Epidermal melanocyte (primary cell): ENCODE results near the gene IMPG1.
"Not testable (repeated sequence)": the region's sequence is repeated elsewhere in the genome, so short reads cannot be mapped to it uniquely, and the experiment has no call there.

ENCODE experiments used
- DNase-seq: peaks from one replicate; pipeline ENCODE4 v3.0.0; 2011; ENCODE audit warnings: low spot score; ENCODE audit not compliant: insufficient read length

The IMPG1 gene

DNA sequence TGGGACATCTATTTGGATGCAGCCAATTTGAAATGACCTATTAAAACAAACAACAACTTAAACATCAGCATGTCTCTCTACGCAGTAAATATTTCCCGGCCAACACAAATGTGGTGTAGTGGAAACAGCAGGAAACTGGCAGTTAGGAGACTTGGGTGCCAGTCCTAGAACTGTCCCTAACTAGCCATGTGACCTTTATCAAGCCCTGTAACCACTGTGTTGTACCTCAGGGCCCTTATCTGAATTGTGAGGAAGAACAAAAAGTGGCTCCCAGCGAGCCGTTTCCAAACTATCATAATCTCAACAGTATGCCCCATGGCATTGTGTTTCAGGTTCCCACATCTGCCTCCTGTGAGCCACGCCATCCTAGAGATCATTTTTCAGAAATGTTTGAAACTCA is 124.5 kb downstream of the IMPG1 start:
- DNase-seq: no peak

- no peak for DNase-seq
Measured at GRCh38 chr6:75946146-75946831, 126.2 kb downstream of the IMPG1 start.

GRCh38 chr6:75943381-75943780 is 129.1 kb downstream of the IMPG1 start:
- DNase-seq: no peak

- no peak for DNase-seq
Measured at GRCh38 chr6:75941509-75941908, 131.0 kb downstream of the IMPG1 start.

- no peak for DNase-seq
Measured at GRCh38 chr6:75940564-75940963, 131.9 kb downstream of the IMPG1 start.

DNA sequence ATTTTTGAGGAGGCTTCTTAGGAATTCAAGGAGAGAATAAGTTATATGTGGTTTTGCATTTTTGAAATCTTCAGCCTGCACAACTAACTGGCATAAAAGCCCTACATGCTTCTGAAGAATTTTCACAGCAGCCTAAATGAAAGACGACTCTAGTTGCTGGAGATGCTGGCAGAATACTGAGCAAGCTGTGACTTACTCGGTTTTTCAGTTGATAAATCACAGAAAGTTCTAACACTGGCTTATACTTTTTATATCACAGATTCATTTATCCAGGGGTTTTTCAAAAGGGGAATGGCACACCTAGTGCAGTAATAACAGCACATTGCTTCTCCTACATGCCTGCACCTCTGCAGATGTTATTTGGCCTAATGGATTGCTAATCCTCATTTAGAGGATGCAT is 134.6 kb downstream of the IMPG1 start:
- DNase-seq: no peak

GRCh38 chr6:75936682-75937081 is 135.8 kb downstream of the IMPG1 start:
- DNase-seq: no peak

DNA sequence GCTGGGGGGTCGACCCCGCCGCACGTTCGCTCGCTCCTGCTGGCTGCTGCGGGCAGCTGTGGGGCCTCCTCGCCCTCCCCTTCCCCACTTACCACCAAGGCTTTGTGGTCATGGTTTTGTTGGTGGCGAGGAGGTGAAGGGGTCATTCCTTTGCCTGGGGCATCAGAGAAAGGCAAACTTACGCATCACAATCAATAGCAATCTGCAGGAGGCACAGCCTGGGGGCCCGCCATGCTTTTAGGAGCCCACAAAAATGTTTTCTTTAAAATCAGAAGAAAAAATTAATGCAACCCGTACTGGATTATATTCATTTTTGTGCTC is 137.0 kb downstream of the IMPG1 start:
- DNase-seq: no peak

DNA sequence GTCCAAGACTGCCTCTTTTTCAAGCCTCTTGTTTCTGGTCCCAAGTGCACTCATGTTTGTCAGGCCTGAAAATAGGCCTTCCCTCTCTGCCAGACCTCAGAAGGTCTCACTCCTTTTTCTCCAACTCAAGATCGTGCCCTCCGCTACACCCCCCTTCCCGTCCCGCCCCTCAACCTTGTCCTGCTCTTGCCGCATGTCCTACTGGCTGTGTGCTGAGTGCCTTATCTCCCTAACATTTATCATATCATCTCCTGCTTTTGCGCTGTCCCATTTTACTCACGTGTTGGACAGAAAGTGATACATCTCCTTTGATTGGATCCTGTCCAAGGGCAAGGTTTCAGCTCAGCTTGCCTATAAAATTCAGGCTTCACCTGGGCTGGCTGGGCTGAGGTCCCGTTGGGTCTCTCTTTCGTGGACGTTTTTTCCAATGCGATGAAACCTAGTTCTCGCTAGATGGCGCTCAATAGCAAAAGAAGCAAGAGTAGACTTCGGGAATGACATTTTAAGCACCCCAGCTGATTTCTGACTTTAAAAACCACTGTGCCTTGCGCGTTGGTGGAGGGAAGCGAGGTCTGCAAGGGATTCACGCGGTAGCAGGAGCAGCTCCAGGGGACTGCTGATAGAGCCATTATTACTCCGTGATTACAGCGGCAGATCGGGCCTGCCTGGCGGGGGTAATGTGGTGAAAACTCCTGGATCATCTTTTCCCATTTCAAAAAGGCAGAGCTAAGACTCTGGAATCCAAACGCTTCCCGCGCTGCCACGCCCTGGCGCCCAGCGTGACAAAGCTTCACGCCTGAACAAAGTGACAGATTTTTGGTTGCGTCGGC is 137.6 kb downstream of the IMPG1 start:
- DNase-seq: peak; percentile 59

DNA sequence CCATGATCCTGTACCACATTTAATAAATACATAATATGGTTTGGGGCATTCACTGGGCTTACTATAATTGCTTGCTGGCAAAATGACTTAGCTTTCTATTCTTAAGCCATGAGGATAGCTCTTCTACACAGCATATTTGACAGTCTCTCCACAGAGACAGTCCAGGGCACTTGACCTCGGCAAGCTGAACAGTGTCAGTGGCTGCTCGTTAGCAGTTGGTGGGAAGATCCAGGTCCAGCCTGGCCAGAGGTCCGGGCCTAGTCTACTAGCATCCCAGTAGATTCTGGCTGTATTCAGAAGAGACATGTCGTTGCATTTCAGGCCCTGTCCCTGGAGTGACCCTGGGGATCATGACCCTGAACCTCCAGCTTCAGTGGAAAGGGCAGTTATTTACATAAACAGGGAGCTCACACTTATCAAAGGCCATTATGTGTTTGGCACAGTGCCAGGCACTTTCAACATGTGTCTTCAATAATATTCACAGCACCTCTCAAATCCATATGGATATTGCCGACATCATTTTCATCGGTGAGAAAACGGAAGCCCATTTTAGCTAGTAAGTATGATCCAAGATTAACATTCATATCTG is 139.0 kb downstream of the IMPG1 start:
- DNase-seq: no peak

DNA sequence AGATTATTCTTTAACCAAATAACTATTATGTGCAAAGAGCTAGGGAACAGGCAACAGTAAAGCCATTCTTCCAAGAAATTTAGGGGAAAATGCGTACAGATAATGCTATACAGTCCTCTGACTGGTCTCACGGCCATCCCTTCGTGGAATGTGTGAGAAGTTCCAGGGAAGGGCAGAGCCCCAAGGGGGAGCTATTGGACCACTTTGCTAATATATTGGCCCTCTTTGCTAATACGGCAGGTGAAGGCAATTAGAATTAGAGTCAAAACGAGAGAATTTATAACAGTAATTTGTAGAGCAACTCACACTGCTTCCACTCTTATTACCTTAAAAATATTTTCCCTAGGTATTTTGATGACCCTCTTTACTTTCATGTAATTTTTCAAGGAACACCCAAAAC is 140.4 kb downstream of the IMPG1 start:
- DNase-seq: no peak

DNA sequence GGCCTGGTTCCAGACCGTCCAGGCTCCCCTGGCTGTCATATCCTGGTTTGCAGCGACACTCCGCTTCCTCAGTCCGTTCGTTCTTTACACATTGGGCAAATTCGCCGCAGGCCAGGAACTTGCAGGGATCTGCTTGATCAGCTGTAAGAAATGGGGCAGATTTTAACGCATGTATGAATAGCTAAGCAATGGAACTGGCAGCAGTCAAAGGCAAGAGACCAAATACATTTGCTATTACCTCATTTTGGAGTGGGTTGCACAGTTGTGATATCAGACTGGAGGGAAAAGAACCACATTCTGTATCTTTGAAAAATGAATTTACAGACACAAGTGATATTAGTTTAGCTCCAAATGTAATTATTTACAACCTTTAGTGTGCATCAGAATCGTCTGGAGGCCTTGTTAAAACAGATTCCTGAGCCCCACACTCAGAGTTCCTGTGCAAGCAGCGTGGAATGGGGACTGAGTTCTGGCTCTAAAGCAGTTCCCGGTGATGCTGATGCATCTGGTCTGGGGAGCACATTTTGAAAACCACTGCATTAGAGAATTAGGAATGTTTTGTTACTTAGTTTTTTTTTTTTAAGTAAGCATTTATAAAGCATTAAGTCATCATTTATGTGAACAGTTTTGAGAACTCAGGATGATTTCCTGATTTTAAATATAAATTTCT is 141.3 kb downstream of the IMPG1 start:
- DNase-seq: no peak

DNA sequence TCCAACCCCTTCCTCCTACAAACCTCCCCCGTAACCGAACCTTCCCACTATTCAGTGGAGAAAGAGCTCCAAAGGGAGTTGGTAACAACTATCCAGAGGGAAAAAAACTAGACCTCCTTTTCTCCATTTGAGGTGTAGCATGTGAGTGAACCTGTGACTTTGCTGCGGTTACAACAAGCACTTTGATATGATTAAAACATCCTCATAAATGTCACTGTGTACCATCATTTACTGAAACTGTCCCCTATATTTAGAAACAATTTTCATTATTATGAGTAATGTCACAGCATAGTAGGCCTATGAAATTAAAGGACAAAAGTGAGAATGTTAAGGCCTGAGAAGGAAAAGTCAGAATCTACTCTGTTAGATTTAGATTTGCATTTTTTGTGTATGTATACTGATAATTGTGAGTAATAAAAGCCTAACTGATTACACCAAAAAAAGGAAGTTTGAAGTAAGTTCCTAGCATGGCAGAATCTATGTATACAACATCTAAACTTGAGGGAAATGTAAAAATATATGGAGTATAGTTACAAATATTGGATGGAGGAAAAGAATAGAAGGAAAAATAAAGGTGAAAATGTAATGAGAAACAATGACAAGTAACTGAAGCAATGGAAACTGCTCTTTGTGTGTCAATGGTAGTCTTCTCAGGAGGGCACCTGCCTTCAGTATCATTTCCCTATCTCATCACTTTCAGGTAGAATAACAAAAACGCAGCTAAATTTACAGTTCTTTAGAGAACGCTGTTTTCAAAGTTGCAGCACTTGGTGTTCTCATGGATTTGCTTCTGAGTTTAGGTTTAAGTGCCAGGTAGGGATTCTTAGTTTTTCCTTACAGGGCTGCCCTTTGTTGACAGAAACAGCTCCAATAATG is 145.9 kb downstream of the IMPG1 start:
- DNase-seq: no peak

GRCh38 chr6:75922226-75922625 is 150.2 kb downstream of the IMPG1 start:
- no peak for DNase-seq

DNA sequence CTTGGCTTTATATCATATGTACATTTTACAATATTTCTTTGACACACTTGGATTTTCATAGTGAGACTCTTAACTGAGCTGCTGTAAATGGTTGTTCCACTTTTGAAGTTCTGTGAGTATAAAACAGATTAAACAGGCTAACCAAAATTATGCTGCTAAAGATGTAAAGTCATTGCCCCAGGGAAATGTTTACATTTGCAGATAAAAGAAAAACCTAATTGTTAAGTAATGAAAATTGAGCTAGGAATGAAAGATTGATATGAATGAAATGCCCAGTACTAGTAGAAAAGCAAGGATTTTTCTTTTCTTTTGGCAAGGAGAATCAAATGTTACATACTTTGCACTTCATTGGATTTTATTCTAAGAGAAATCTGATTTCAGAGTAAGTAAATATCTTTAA is 159.4 kb downstream of the IMPG1 start:
- DNase-seq: no peak

- no peak for DNase-seq
Measured at GRCh38 chr6:75907444-75907843, 165.0 kb downstream of the IMPG1 start.

DNA sequence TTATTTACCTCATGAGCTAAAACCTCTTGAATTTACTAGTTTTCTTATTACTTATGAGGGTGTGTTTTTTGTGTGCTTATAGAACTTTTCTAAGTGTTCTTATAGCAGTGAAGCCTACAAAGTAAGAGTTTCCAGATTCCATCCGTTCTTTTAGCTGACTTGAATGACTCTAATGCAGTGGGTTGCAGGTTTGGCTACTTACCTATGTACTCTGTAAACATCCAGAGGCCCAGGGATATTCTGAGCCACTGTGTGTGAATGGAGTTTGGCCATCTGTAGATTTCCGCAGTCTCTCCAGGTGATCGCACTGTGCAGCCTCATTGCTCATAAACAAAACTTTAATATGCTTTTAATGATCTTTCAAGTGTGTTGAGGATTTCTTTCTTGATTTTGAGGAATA is 165.6 kb downstream of the IMPG1 start:
- no peak for DNase-seq

DNA sequence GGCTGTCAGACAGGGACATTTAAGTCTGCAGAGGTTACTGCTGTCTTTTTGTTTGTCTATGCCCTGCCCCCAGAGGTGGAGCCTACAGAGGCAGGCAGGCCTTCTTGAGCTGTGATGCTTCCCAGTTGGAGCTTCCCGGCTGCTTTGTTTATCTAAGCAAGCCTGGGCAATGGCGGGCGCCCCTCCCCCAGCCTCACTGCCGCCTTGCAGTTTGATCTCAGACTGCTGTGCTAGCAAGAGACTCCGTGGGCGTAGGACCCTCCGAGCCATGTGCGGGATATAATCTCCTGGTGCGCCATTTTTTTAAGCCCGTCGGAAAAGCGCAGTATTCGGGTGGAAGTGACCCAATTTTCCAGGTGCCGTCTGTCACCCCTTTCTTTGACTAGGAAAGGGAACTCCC is 167.3 kb downstream of the IMPG1 start:
- not testable (repeated sequence) for DNase-seq

DNA sequence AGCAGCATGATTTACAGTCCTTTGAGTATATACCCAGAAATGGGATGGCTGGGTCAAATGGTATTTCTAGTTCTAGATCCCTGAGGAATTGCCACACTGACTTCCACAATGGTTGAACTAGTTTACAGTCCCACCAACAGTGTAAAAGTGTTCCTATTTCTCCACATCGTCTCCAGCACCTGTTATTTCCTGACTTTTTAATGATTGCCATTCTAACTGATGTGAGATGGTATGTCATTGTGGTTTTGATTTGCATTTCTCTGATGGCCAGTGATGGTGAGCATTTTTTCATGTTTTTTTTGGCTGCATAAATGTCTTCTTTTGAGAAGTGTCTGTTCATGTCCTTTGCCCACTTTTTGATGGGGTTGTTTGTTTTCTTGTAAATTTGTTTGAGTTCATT is 172.2 kb downstream of the IMPG1 start:
- not testable (repeated sequence) for DNase-seq

- no peak for DNase-seq
Measured at GRCh38 chr6:75896526-75896925, 175.9 kb downstream of the IMPG1 start.

- DNase-seq: no peak
Measured at GRCh38 chr6:75893776-75894152, 178.7 kb downstream of the IMPG1 start.
